ENCODE results near the gene PSMF1. TPM values are rescaled to one million over a fixed set of nuclear protein-coding genes. Genes with fewer than 3 reads are reported as not detected.

Gene PSMF1
- total RNA-seq, 1 experiment from 2014 or later: 153 TPM

GRCh38 chr20:1184638-1185315 is 66.4 kb downstream of the PSMF1 start, which contains the start of gene TMEM74B:
TSS of gene TMEM74B (minus strand) at chr20:1184981. CDS start at chr20:1183801, 1,180 bp downstream.
- H3K9ac ChIP-seq (ENCODE audit: low read length): peak within 1 kb of the TSS; percentile 58
- H3K4me2 ChIP-seq (ENCODE audit: low read length): peak within 1 kb of the TSS; percentile 78
- peak; percentile 76 for TF ChIP-seq ZFX (IDR thresholded peaks at IDR 0.05)
- TF ChIP-seq, protein P1, sequence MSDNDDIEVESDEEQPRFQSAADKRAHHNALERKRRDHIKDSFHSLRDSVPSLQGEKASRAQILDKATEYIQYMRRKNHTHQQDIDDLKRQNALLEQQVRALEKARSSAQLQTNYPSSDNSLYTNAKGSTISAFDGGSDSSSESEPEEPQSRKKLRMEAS (IDR thresholded peaks at IDR 0.05): no peak
- TF ChIP-seq, protein P2, sequence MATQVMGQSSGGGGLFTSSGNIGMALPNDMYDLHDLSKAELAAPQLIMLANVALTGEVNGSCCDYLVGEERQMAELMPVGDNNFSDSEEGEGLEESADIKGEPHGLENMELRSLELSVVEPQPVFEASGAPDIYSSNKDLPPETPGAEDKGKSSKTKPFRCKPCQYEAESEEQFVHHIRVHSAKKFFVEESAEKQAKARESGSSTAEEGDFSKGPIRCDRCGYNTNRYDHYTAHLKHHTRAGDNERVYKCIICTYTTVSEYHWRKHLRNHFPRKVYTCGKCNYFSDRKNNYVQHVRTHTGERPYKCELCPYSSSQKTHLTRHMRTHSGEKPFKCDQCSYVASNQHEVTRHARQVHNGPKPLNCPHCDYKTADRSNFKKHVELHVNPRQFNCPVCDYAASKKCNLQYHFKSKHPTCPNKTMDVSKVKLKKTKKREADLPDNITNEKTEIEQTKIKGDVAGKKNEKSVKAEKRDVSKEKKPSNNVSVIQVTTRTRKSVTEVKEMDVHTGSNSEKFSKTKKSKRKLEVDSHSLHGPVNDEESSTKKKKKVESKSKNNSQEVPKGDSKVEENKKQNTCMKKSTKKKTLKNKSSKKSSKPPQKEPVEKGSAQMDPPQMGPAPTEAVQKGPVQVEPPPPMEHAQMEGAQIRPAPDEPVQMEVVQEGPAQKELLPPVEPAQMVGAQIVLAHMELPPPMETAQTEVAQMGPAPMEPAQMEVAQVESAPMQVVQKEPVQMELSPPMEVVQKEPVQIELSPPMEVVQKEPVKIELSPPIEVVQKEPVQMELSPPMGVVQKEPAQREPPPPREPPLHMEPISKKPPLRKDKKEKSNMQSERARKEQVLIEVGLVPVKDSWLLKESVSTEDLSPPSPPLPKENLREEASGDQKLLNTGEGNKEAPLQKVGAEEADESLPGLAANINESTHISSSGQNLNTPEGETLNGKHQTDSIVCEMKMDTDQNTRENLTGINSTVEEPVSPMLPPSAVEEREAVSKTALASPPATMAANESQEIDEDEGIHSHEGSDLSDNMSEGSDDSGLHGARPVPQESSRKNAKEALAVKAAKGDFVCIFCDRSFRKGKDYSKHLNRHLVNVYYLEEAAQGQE (IDR thresholded peaks at IDR 0.05; ENCODE audit: low read depth): no peak
- H3K9me3 ChIP-seq (ENCODE audit: control insufficient read depth in 1 of 2, insufficient read depth in 1 of 2, low read depth in 1 of 2, low read length in 2 of 2): no peaks in the 10 kb centered on the region
- H3K27me3 ChIP-seq (ENCODE audit: insufficient read depth, low read length): peaks cover 4% of the 10 kb centered on the region; the same call in 1 of the 2 replicates
- no TSS peak for BruUV-seq (replicated peaks)
- H3K36me3 ChIP-seq (ENCODE audit: control insufficient read depth in 1 of 2, insufficient read depth in 2 of 2, low read length in 2 of 2): no peaks in the 10 kb centered on the region
- ChIA-PET POLR2A (no interaction called here), CTCF (interaction anchor here (0.6 to 1.4 kb wide), 6 partner anchors 9 to 318 kb away, joined by 3 to 5 read pairs (median 4); partner anchors contain the start of gene C20orf202), RAD21 (ENCODE audit: low non-redundant PET in 1 of 2, low total read pairs in 2 of 2, uncharacterized antibody in 2 of 2, unreplicated experiment in 2 of 2) (no interaction called here)
- no peak for DNase-seq (ENCODE audit: low read depth, low spot score)
- intact Hi-C loops (cut with micrococcal nuclease): loop anchor here (10.0 kb wide), 1 partner anchor 370 kb away; no protein-coding TSS in a partner anchor
- peaks cover 14 to 32% of the 10 kb centered on the region in 2 experiments; a peak in 3 of 4 replicates for H3K4me1 ChIP-seq (ENCODE audit: control insufficient read depth in 1 of 2, insufficient read depth in 2 of 2, low read length in 2 of 2)
- no peaks in the 10 kb centered on the region for H3K79me2 ChIP-seq (ENCODE audit: insufficient read depth, low read length)
- H4K20me1 ChIP-seq (ENCODE audit: insufficient read depth): no peaks in the 10 kb centered on the region
- ATAC-seq: peak; percentile 39
- no peak within 1 kb of the TSS for H2AFZ ChIP-seq (ENCODE audit: low read depth, low read length, poor library complexity, severe bottlenecking)
- H3K4me3 ChIP-seq (replicated peaks in 1 of 2; ENCODE audit: low read depth in 1 of 2, low read length in 2 of 2): peak within 1 kb of the TSS; percentile 51 to 59
- H3K27ac ChIP-seq (ENCODE audit: low read depth, low read length): peak within 1 kb of the TSS; percentile 22; the same call in 1 of the 2 replicates
- no peaks in the 10 kb centered on the region for H3K9me2 ChIP-seq (ENCODE audit: insufficient read depth)
